Activated naive CD4-positive, alpha-beta T cell treated with anti-CD3 and anti-CD28 coated beads for 36 hours (primary cell): ENCODE results near the gene GRIK1. TPM values are rescaled to one million over a fixed set of nuclear protein-coding genes. Genes with fewer than 3 reads are reported as not detected.

Source experiments
- CTCF ChIA-PET: fragments of 350-600 bp; sonication (Branson Sonifier 250); formaldehyde crosslinking; loops from one replicate; lab custom pipeline; 2021; ENCODE audit warnings: antibody characterized with exemption; lab: Charles Lee
- DNase-seq: peaks from one replicate; pipeline ENCODE4 v3.0.0-alpha.2; 2020
- H3K27ac Mint-ChIP-seq: one replicate; pipeline ENCODE4 v1.8.0; 2021; ENCODE audit warnings: mild to moderate bottlenecking, mixed read lengths
- H3K27me3 Mint-ChIP-seq: one replicate; pipeline ENCODE4 v1.8.0; 2021; ENCODE audit warnings: low read depth, mixed read lengths
- H3K36me3 Mint-ChIP-seq: one replicate; pipeline ENCODE4 v1.8.0; 2021; ENCODE audit warnings: low read depth, mixed read lengths
- H3K4me1 Mint-ChIP-seq: one replicate; pipeline ENCODE4 v1.8.0; 2021; ENCODE audit warnings: low read depth, mixed read lengths
- H3K4me3 Mint-ChIP-seq: one replicate; pipeline ENCODE4 v1.8.0; 2021; ENCODE audit warnings: mild to moderate bottlenecking, moderate library complexity, mixed read lengths
- H3K9me3 Mint-ChIP-seq: one replicate; pipeline ENCODE4 v1.8.0; 2021; ENCODE audit warnings: mixed read lengths
- intact Hi-C: fragments of 100-400 bp; cut with micrococcal nuclease; formaldehyde crosslinking; loops from one replicate; pipeline ENCODE4 v1.15.1; 2023
- total RNA-seq, 2 experiments: library from RNA; stranded (reverse); gene quantifications; one replicate each; pipeline ENCODE4 v1.2.3, GENCODE V29; 2021

The GRIK1 gene
- total RNA-seq, 2 experiments from 2014 or later: not detected

DNA sequence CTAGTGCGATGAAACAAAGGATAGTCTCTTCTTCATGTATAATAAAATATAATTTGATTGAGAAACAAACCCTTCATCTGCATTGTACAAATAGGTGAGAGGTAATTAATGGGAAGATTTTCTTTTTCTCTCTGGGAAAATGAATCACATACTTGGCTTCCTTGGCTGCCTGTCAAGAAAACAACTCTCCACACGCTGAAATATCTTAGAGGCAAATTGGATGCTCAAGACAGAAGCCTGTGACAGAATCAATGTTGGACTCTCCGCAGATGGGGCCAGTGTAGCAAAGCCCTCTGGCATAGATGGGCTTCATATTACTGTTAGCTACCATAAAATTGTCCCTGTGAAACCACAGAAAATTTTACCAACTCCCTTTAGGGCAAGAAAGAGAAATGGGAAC is 186.6 kb downstream of the GRIK1 start:
- Mint-ChIP-seq H3K9me3 (no peaks in the 10 kb centered on the region), H3K36me3 (no peaks in the 10 kb centered on the region), H3K27ac (no peak overlapping the region), H3K27me3 (no peaks in the 10 kb centered on the region), H3K4me1 (no peaks in the 10 kb centered on the region), H3K4me3 (no peak overlapping the region)
- intact Hi-C loops: no loop called here
- CTCF ChIA-PET: no interaction called here
- DNase-seq: no peak

DNA sequence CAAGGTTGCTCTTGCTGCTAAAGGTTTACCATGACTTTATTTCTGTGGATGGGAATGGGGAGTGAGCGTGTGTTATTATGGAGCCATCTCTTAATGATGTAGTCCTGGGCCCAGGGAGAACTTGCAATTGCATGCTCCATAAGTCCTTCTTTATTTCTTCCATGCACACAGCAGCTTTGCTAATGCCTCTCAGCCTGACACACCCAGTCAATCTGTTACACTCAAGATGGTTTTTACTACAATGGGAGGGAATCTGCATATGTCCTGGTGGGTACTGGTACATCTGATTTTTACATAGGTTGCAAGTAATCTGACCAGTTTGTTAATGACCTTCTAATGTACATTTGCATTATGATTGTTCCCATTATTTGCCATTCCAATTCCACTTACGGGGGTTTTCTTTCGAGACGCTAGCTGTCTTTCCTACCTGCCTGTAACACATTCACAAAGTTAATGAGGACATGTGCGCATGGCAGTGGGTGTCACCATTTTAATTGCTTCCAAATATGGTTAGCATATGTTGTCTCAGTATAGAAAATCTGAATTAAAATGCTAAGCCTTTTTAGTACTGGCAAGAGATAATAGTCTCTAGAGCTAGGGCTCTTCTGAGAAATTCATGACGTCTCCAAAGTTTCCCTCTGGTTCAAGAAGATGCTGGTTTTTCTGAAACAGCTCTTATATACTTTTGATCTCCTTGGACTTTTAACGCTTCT is 188.2 kb downstream of the GRIK1 start:
- Mint-ChIP-seq H3K27me3 (no peaks in the 10 kb centered on the region), H3K9me3 (no peaks in the 10 kb centered on the region), H3K27ac (no peak overlapping the region), H3K4me1 (no peaks in the 10 kb centered on the region), H3K36me3 (no peaks in the 10 kb centered on the region), H3K4me3 (no peak overlapping the region)
- intact Hi-C loops: no loop called here
- CTCF ChIA-PET: interaction anchor here (0.6 kb wide), 1 partner anchor 587 kb away, joined by 3 read pairs; no protein-coding TSS in a partner anchor
- no peak for DNase-seq

DNA sequence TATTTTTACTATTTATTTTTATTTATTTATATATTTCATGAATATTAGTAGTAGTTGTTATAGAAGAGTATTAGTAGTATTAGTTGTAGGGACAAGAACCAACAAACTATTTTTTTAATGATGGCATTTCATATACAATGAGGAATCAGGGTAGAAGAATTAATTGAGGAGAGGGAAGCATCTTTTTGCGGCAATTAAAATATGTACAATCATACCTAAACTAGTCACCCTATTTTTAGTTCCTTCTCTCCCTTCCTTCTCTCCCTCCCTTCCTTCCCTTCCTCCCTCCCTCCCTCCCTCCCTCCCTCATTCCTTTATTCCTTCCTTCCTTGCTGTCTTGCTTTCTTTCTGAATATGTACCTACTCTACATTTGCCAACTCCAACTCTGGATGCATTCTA is 189.8 kb downstream of the GRIK1 start:
- no peaks in the 10 kb centered on the region for H3K9me3 Mint-ChIP-seq
- intact Hi-C loops: no loop called here
- no peaks in the 10 kb centered on the region for H3K4me1 Mint-ChIP-seq
- no peak for DNase-seq
- CTCF ChIA-PET: interaction anchor here (1.3 kb wide), 1 partner anchor 271 kb away, joined by 5 read pairs; no protein-coding TSS in a partner anchor
- H3K27me3 Mint-ChIP-seq: no peaks in the 10 kb centered on the region
- H3K4me3 Mint-ChIP-seq: no peak overlapping the region
- H3K27ac Mint-ChIP-seq: no peak overlapping the region
- no peaks in the 10 kb centered on the region for H3K36me3 Mint-ChIP-seq

DNA sequence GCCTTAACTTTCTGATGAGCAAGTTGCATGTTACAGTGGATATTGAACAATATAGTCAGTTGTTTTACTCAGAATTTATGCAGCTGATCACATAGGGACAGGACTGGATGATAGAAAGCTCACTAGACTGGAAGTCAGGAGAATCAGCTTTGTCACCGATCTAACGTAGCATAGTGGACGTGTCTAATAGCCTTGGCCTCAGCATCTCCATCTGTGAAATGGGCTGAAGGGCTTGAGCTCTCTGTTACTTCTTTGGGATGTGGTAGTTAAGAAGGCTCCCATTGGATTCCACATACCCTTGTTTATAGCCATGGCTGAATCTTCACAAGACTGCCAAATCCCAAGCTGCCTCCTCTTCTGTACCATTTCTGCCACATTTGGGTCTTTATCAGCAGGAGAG is 190.6 kb downstream of the GRIK1 start:
- H3K9me3 Mint-ChIP-seq: no peaks in the 10 kb centered on the region
- no peak overlapping the region for H3K27ac Mint-ChIP-seq
- no peaks in the 10 kb centered on the region for H3K36me3 Mint-ChIP-seq
- CTCF ChIA-PET: interaction anchor here (1.3 kb wide), 2 partner anchors 9 to 270 kb away, joined by 4 to 5 read pairs; no protein-coding TSS in a partner anchor
- no peaks in the 10 kb centered on the region for H3K4me1 Mint-ChIP-seq
- no peak for DNase-seq
- no peak overlapping the region for H3K4me3 Mint-ChIP-seq
- intact Hi-C loops: no loop called here
- no peaks in the 10 kb centered on the region for H3K27me3 Mint-ChIP-seq

DNA sequence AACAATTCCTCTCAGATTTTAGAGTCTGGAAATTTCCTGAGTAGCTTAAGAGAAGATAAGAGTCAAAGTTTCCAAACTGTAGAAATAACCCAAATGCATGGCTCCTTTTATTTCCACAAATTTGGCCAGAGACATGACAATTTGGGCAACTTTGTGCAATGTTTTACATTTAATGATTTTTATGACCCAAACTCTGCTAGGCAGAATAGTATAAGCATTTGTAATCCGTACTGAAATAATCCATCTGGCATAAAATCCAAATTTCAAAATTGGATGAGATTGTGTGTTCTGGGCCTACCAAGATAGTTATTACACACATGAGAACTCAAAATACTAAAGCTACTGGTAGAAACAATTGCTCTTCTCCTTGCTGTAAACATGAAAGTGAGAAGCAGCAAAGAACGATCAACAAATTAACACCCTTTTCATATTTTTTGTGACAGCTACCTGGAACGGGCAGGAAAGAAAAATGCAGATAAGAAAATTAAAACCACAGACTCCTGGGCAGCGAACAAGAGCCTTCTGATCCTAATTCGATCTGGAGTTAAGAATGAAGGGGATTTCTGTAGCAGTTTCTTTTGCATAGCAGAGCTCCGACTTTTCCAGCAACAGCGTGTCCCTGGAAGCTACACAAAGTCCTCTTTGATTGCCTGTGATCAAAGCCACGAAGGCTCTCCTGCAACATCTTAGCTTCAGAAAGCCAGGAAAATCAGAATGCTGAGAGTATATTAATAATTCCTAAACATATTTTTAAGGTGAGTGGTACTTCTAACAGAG is 191.2 kb downstream of the GRIK1 start:
- Mint-ChIP-seq H3K9me3 (no peaks in the 10 kb centered on the region), H3K36me3 (no peaks in the 10 kb centered on the region), H3K27ac (no peak overlapping the region), H3K27me3 (no peaks in the 10 kb centered on the region), H3K4me1 (no peaks in the 10 kb centered on the region), H3K4me3 (no peak overlapping the region)
- intact Hi-C loops: no loop called here
- CTCF ChIA-PET: interaction anchor here (1.3 kb wide), 2 partner anchors 10 to 269 kb away, joined by 4 to 5 read pairs; no protein-coding TSS in a partner anchor
- DNase-seq: no peak

DNA sequence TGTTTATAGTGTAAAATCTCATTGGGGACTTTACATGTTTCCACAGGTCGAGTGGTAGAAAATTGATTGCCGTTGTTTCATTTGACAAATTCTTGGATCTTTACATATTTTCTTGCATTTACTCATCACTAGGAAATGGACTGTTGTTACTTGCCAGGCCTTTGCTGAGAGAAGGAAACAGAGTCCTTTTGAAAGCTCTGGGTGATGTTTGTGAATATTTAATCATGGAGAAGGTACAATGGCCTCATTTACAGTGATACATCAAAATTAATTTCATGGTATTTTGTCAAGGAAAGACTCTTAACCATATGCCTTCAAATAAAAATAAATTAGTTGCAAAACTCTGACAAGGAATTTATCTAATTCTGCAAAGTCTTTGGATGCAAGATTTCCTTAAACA is 198.0 kb downstream of the GRIK1 start:
- DNase-seq: no peak
- no peaks in the 10 kb centered on the region for H3K4me1 Mint-ChIP-seq
- peaks cover 2% of the 10 kb centered on the region for H3K27me3 Mint-ChIP-seq
- no peaks in the 10 kb centered on the region for H3K36me3 Mint-ChIP-seq
- no peak overlapping the region for H3K4me3 Mint-ChIP-seq
- intact Hi-C loops: no loop called here
- CTCF ChIA-PET: no interaction called here
- no peaks in the 10 kb centered on the region for H3K9me3 Mint-ChIP-seq
- H3K27ac Mint-ChIP-seq: no peak overlapping the region

DNA sequence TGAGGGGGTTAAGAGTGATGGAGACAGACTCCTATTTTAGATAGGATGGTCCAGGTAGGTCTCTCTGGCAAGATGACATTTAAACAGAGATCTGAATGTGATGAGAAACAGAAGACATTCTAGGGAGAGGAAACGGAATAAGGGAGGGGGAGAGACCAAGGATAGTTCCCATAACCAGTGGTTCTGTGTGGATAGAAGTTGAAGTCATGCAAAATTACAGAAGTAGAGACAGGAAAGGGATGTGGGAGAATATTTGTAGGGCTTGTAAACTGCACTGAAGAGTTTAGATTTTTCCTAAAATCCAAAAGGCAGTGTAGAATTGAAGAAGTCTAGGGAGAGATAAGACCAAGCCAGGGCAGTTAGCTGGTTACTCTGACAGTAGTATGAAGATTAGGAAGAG is 200.6 kb downstream of the GRIK1 start:
- CTCF ChIA-PET: no interaction called here

DNA sequence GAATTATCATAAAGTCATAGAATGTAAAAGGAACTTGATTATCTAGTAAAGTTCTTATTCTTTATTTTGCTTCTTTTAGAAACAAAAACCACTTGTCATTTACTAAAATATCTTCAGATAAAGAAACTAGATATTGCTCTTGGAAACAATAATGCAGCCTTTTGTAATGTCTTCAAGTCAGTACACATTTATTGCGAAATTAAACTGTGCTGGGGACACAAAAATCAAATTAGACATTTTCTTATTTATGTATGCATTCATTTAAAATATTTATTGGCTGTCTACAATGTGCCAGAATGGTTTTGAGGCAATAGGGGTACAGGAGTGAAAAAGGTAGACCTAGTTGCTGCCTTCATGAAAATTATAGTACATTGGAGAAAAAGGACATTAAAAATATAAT is 201.1 kb downstream of the GRIK1 start:
- Mint-ChIP-seq H3K36me3 (no peaks in the 10 kb centered on the region), H3K4me3 (no peak overlapping the region), H3K4me1 (no peaks in the 10 kb centered on the region), H3K27ac (no peak overlapping the region), H3K27me3 (peaks cover 2% of the 10 kb centered on the region), H3K9me3 (no peaks in the 10 kb centered on the region)
- CTCF ChIA-PET: no interaction called here
- intact Hi-C loops: no loop called here
- DNase-seq: no peak

More for the DNA sequence above, 200.6 kb downstream of the GRIK1 start:
- no peaks in the 10 kb centered on the region for H3K36me3 Mint-ChIP-seq
- peaks cover 2% of the 10 kb centered on the region for H3K27me3 Mint-ChIP-seq
- H3K4me3 Mint-ChIP-seq: no peak overlapping the region
- H3K27ac Mint-ChIP-seq: no peak overlapping the region
- no peaks in the 10 kb centered on the region for H3K4me1 Mint-ChIP-seq
- intact Hi-C loops: no loop called here
- DNase-seq: no peak
- H3K9me3 Mint-ChIP-seq: no peaks in the 10 kb centered on the region

DNA sequence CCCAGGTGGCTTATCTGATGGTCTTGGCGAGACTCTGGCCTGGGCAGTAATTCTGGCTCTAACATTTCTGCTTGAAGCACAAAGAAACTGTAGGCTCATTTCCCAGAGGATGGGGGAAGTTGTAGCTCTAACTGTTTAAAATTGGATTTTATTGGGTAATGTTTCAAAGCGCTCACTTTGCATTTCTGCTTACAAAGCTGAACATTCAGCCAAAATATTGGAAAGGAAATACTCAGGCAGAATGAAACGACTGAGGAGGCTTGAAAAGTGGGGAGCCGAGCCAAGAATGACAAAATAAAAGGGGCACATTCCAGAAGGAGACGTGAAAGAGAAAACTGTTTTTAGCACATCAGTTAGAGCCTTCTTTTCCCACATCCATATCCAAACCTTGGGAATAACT is 202.6 kb downstream of the GRIK1 start:
- Mint-ChIP-seq H3K9me3 (no peaks in the 10 kb centered on the region), H3K4me3 (no peak overlapping the region), H3K27ac (no peak overlapping the region), H3K27me3 (no peaks in the 10 kb centered on the region), H3K36me3 (no peaks in the 10 kb centered on the region), H3K4me1 (no peaks in the 10 kb centered on the region)
- CTCF ChIA-PET: no interaction called here
- intact Hi-C loops: no loop called here
- DNase-seq: no peak

DNA sequence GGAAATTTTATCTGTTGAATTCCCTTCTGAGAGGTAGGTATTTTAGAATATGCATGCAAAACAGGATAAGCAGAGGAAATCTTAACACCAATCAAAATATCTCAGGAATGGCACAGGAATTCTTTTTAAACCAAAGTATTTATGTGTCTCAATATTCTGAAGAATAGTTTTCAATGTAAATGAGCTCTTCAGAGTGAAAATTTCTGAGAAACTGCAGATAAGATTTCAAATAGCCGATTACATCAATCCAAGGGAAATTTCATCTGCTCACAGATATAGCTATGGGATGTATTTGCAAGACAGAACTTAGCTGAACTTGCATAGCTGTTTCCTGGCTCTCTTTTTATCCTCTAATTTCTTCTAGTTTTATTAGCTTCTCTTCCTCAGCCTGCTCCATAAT is 209.5 kb downstream of the GRIK1 start:
- Mint-ChIP-seq H3K9me3 (no peaks in the 10 kb centered on the region), H3K27ac (no peak overlapping the region), H3K4me1 (no peaks in the 10 kb centered on the region), H3K36me3 (no peaks in the 10 kb centered on the region), H3K4me3 (no peak overlapping the region), H3K27me3 (no peaks in the 10 kb centered on the region)
- no peak for DNase-seq
- intact Hi-C loops: no loop called here
- CTCF ChIA-PET: no interaction called here

DNA sequence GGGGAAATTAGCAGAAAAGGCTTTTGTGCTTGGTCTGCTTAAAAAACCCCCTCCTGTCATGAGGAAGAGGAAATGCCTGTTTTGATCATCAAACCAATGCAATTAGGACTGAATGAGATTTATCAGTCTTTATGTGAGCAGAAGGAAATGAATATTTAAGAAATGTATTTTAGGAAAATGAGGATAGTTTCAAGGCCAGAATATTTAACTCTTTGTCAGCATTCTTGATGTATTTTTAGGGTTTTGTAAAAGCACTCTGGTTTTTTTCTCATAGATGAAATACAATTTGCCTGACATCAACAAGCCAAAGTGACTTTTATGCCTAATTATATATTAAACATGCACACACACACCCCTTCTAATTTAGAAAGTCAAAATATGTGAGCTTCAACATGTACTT is 213.8 kb downstream of the GRIK1 start:
- DNase-seq: no peak
- no peaks in the 10 kb centered on the region for H3K36me3 Mint-ChIP-seq
- intact Hi-C loops: no loop called here
- H3K4me1 Mint-ChIP-seq: no peaks in the 10 kb centered on the region
- H3K27ac Mint-ChIP-seq: no peak overlapping the region
- no peaks in the 10 kb centered on the region for H3K9me3 Mint-ChIP-seq
- no peak overlapping the region for H3K4me3 Mint-ChIP-seq
- H3K27me3 Mint-ChIP-seq: peaks cover 1% of the 10 kb centered on the region
- CTCF ChIA-PET: no interaction called here

DNA sequence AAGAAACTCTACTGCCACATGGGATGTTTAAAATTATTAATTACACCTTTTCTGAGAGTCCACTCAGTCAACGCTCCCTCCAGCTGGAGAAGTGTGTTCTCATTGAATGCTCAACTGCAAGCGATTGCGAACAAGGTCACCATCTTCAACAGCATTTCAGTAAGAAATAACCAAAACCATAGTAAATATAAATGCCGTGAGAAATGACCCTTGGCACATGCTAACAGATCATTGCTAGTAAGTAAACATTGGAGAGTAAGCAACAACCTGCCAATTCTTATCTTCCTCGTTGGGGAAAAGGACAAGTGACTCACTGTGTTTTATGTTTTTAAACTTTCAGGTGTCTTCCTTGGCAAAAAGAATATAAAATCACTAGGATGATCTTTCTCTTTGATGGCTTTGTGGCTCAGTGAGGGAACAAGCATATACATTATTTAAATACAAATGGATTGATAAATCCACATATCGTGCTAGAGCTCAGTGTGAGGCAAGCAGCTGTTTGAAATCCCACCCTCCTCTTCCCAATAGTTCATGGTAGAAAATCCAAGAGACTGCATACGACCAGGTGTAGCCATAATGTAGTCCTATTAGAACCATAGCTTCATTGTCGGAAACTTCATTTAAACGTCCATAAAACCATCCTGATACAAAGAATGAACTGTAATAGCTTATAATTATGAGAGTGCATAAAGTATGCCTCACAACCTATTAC is 214.6 kb downstream of the GRIK1 start:
- intact Hi-C loops: no loop called here
- Mint-ChIP-seq H3K27ac (no peak overlapping the region), H3K9me3 (no peaks in the 10 kb centered on the region), H3K4me1 (no peaks in the 10 kb centered on the region), H3K36me3 (no peaks in the 10 kb centered on the region), H3K4me3 (no peak overlapping the region), H3K27me3 (peaks cover 7% of the 10 kb centered on the region)
- CTCF ChIA-PET: no interaction called here
- no peak for DNase-seq
